ENCODE data around the gene CACNA1C.

CACNA1C gene

GRCh38 chr12:2457215-2457932 is 404.6 kb downstream of the CACNA1C start:
- DNase-seq (ENCODE audit: low read depth), result no peak

GRCh38 chr12:2457933-2458414 is 405.2 kb downstream of the CACNA1C start:
- no peak for DNase-seq (ENCODE audit: low read depth)

- DNase-seq (ENCODE audit: low read depth), result no peak
Measured at GRCh38 chr12:2460051-2460670, 407.4 kb downstream of the CACNA1C start.

- no peak for DNase-seq (ENCODE audit: low read depth)
Measured at GRCh38 chr12:2461046-2461445, 408.3 kb downstream of the CACNA1C start.

GRCh38 chr12:2461645-2462044 is 408.9 kb downstream of the CACNA1C start:
- no peak for DNase-seq (ENCODE audit: low read depth)

- DNase-seq (ENCODE audit: low read depth), result no peak
Measured at GRCh38 chr12:2462087-2462486, 409.3 kb downstream of the CACNA1C start.

GRCh38 chr12:2463719-2464118 is 410.9 kb downstream of the CACNA1C start:
- no peak for DNase-seq (ENCODE audit: low read depth)

- DNase-seq (ENCODE audit: low read depth), result no peak
Measured at GRCh38 chr12:2465681-2466080, 412.9 kb downstream of the CACNA1C start.

- no peak for DNase-seq (ENCODE audit: low read depth)
Measured at GRCh38 chr12:2466211-2466610, 413.4 kb downstream of the CACNA1C start.

GRCh38 chr12:2467447-2468195 is 414.8 kb downstream of the CACNA1C start:
- no peak for DNase-seq (ENCODE audit: low read depth)

GRCh38 chr12:2475984-2476383 is 423.2 kb downstream of the CACNA1C start:
- no peak for DNase-seq (ENCODE audit: low read depth)

- DNase-seq (ENCODE audit: low read depth), result no peak
Measured at GRCh38 chr12:2477009-2477766, 424.4 kb downstream of the CACNA1C start.

GRCh38 chr12:2479851-2480535 is 427.2 kb downstream of the CACNA1C start:
- DNase-seq (ENCODE audit: low read depth), result no peak

GRCh38 chr12:2481346-2481745 is 428.6 kb downstream of the CACNA1C start:
- no peak for DNase-seq (ENCODE audit: low read depth)

GRCh38 chr12:2481951-2482350 is 429.2 kb downstream of the CACNA1C start:
- no peak for DNase-seq (ENCODE audit: low read depth)

- DNase-seq (ENCODE audit: low read depth), result no peak
Measured at GRCh38 chr12:2482938-2483660, 430.3 kb downstream of the CACNA1C start.

GRCh38 chr12:2483713-2484112 is 430.9 kb downstream of the CACNA1C start:
- no peak for DNase-seq (ENCODE audit: low read depth)

GRCh38 chr12:2484141-2484776 is 431.5 kb downstream of the CACNA1C start:
- DNase-seq (ENCODE audit: low read depth), result no peak

- no peak for DNase-seq (ENCODE audit: low read depth)
Measured at GRCh38 chr12:2485681-2486080, 432.9 kb downstream of the CACNA1C start.

- DNase-seq (ENCODE audit: low read depth), result no peak
Measured at GRCh38 chr12:2486796-2487195, 434.0 kb downstream of the CACNA1C start.
